ENCODE measurements around the gene ELMO1.

Gene ELMO1

GRCh38 chr7:37415629-37416028 lies 33.0 kb downstream of the ELMO1 start:
- Histone ChIP-seq H3K27me3 (ENCODE audit: insufficient read depth, poor library complexity, severe bottlenecking) (no peaks in the 10 kb centered on the region), H3K9me3 (ENCODE audit: severe bottlenecking) (no peaks in the 10 kb centered on the region), H3K4me1 (ENCODE audit: insufficient read depth, poor library complexity, severe bottlenecking) (no peaks in the 10 kb centered on the region), H3K36me3 (ENCODE audit: low read depth) (no peaks in the 10 kb centered on the region), H3K27ac (ENCODE audit: poor library complexity, severe bottlenecking) (no peak overlapping the region), H3K4me3 (ENCODE audit: severe bottlenecking) (no peak overlapping the region)
- TF ChIP-seq, protein P1, sequence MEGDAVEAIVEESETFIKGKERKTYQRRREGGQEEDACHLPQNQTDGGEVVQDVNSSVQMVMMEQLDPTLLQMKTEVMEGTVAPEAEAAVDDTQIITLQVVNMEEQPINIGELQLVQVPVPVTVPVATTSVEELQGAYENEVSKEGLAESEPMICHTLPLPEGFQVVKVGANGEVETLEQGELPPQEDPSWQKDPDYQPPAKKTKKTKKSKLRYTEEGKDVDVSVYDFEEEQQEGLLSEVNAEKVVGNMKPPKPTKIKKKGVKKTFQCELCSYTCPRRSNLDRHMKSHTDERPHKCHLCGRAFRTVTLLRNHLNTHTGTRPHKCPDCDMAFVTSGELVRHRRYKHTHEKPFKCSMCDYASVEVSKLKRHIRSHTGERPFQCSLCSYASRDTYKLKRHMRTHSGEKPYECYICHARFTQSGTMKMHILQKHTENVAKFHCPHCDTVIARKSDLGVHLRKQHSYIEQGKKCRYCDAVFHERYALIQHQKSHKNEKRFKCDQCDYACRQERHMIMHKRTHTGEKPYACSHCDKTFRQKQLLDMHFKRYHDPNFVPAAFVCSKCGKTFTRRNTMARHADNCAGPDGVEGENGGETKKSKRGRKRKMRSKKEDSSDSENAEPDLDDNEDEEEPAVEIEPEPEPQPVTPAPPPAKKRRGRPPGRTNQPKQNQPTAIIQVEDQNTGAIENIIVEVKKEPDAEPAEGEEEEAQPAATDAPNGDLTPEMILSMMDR (IDR thresholded peaks at IDR 0.05; ENCODE audit: poor library complexity, severe bottlenecking), result no peak
- ATAC-seq (ENCODE audit: low read depth) (no peak), DNase-seq (ENCODE audit: low spot score) (no peak)

- no peaks in the 10 kb centered on the region for H3K4me1 ChIP-seq (ENCODE audit: insufficient read depth, poor library complexity, severe bottlenecking)
- no peaks in the 10 kb centered on the region for H3K9me3 ChIP-seq (ENCODE audit: severe bottlenecking)
- H3K27ac ChIP-seq (ENCODE audit: poor library complexity, severe bottlenecking), result no peak overlapping the region
- H3K27me3 ChIP-seq (ENCODE audit: insufficient read depth, poor library complexity, severe bottlenecking), result no peaks in the 10 kb centered on the region
- H3K36me3 ChIP-seq (ENCODE audit: low read depth), result no peaks in the 10 kb centered on the region
- TF ChIP-seq, protein P1 (IDR thresholded peaks at IDR 0.05; ENCODE audit: poor library complexity, severe bottlenecking), result no peak
- DNase-seq (ENCODE audit: low spot score), result no peak
- no peak overlapping the region for H3K4me3 ChIP-seq (ENCODE audit: severe bottlenecking)
- no peak for ATAC-seq (ENCODE audit: low read depth)
Observed at GRCh38 chr7:37414352-37414983, 34.2 kb downstream of the ELMO1 start.

DNA sequence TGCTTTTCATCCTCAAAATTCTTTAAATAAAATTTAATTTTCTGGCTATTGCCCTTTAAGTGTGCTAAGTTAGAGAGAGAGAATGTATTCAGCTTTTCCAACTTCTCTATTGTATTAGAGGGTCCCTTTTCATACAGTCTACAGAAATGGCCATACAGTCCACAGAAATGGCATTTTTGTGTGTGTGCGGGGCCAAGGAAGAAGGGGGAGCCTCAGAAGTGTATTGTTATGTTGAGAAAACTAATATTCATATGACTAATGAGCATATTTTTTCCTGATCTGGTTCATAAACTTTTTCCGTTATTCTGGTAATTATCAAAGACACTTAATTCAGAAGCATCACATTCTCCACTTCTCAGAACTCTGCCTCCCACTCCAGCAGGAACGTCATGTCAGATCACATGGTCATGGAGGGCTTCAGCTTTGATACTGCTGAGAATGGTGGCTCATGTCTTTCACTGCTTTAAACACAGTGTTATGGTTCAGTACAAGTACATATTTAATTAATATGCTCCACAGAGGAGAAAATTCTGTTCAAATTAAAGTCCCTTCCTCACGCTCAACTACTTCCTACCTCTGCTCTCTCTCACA lies 37.1 kb downstream of the ELMO1 start:
- no peak for DNase-seq (ENCODE audit: low spot score)
- TF ChIP-seq, protein P1 (IDR thresholded peaks at IDR 0.05; ENCODE audit: poor library complexity, severe bottlenecking), result no peak
- H3K36me3 ChIP-seq (ENCODE audit: low read depth), result no peaks in the 10 kb centered on the region
- ATAC-seq (ENCODE audit: low read depth), result no peak
- no peak overlapping the region for H3K27ac ChIP-seq (ENCODE audit: poor library complexity, severe bottlenecking)
- H3K9me3 ChIP-seq (ENCODE audit: severe bottlenecking), result no peaks in the 10 kb centered on the region
- H3K27me3 ChIP-seq (ENCODE audit: insufficient read depth, poor library complexity, severe bottlenecking), result no peaks in the 10 kb centered on the region
- H3K4me3 ChIP-seq (ENCODE audit: severe bottlenecking), result no peak overlapping the region
- no peaks in the 10 kb centered on the region for H3K4me1 ChIP-seq (ENCODE audit: insufficient read depth, poor library complexity, severe bottlenecking)

- H3K4me1 ChIP-seq (ENCODE audit: insufficient read depth, poor library complexity, severe bottlenecking), result no peaks in the 10 kb centered on the region
- H3K9me3 ChIP-seq (ENCODE audit: severe bottlenecking), result no peaks in the 10 kb centered on the region
- H3K36me3 ChIP-seq (ENCODE audit: low read depth), result no peaks in the 10 kb centered on the region
- no peak overlapping the region for H3K4me3 ChIP-seq (ENCODE audit: severe bottlenecking)
- DNase-seq (ENCODE audit: low spot score) (no peak), ATAC-seq (ENCODE audit: low read depth) (no peak)
- H3K27ac ChIP-seq (ENCODE audit: poor library complexity, severe bottlenecking), result no peak overlapping the region
- TF ChIP-seq, protein P1 (IDR thresholded peaks at IDR 0.05; ENCODE audit: poor library complexity, severe bottlenecking), result no peak
- no peaks in the 10 kb centered on the region for H3K27me3 ChIP-seq (ENCODE audit: insufficient read depth, poor library complexity, severe bottlenecking)
Observed at GRCh38 chr7:37410305-37411229, 38.1 kb downstream of the ELMO1 start.

Data from RWPE2 (cell line).